ENCODE results near the gene DNM2. TPM values are rescaled to one million over a fixed set of nuclear protein-coding genes. Genes with fewer than 3 reads are reported as not detected.

Gene DNM2
- total and polyA plus RNA-seq, 9 of the 15 experiments (the other 6 are each of a cell fraction or from before 2014, with no cell fraction given): 2.2 to 161 (median 72.6) TPM

- TF ChIP-seq STAT6 (CRISPR knock-in tag; IDR thresholded peaks at IDR 0.05): peak; percentile 74; the same call in 1 of the 2 replicates
- TF ChIP-seq CHCHD3 (CRISPR knock-in tag; IDR thresholded peaks at IDR 0.05): 0 out of 2 replicates have a peak, but pooled peaks have one; percentile 3
- TF ChIP-seq KDM5B (IDR thresholded peaks at IDR 0.05; ENCODE audit: insufficient replicate concordance, low read depth, low read length): peak; percentile 40
- peak; percentile 79 for TF ChIP-seq ASH1L (IDR thresholded peaks at IDR 0.05; ENCODE audit: borderline replicate concordance, low read depth, partially characterized antibody)
- TF ChIP-seq MEIS2 (IDR thresholded peaks at IDR 0.05; ENCODE audit: partially characterized antibody): peak; percentile 26
- TF ChIP-seq SAP30 (IDR thresholded peaks at IDR 0.05; ENCODE audit: borderline replicate concordance, insufficient read depth, low read depth, low read length, poor library complexity, severe bottlenecking): no peak
- TF ChIP-seq SAFB (IDR thresholded peaks at IDR 0.05; ENCODE audit: borderline replicate concordance, low read depth, low read length): peak; percentile 62; the same call in 1 of the 2 replicates
- TF ChIP-seq ZNF780A (CRISPR knock-in tag; IDR thresholded peaks at IDR 0.05): no peak
- TF ChIP-seq RCOR1 (IDR thresholded peaks at IDR 0.05; ENCODE audit: borderline replicate concordance in 1 of 2, low read depth in 2 of 2, low read length in 2 of 2): peak; percentile 60 to 74; a peak in 1 of 4 replicates
- peak; percentile 83 for TF ChIP-seq KLF16 (IDR thresholded peaks at IDR 0.05)
- peak; percentile 94 for TF ChIP-seq ZNF766 (CRISPR knock-in tag; conservative IDR thresholded peaks at IDR 0.05)
- TF ChIP-seq E2F3 (CRISPR knock-in tag; IDR thresholded peaks at IDR 0.05): peak; percentile 98
- TF ChIP-seq GTF2B (IDR thresholded peaks at IDR 0.05; ENCODE audit: extremely low read depth, insufficient read length): no peak
- no peak for TF ChIP-seq TAL1 (IDR thresholded peaks at IDR 0.05)
- TF ChIP-seq ZC3H11A (IDR thresholded peaks at IDR 0.05; ENCODE audit: low read depth, low read length): no peak
- TF ChIP-seq ZNF175 (CRISPR knock-in tag; IDR thresholded peaks at IDR 0.05; ENCODE audit: low read depth): peak; percentile 98
- peak; percentile 95 for TF ChIP-seq HDAC8 (tag; IDR thresholded peaks at IDR 0.05)
- TF ChIP-seq ZBTB12 (CRISPR knock-in tag; IDR thresholded peaks at IDR 0.05): peak; percentile 73
- TF ChIP-seq PRPF4 (IDR thresholded peaks at IDR 0.05; ENCODE audit: insufficient read depth, low read depth, low read length, poor library complexity, severe bottlenecking): no peak
- 0 out of 2 replicates have a peak, but pooled peaks have one; percentile 63 for TF ChIP-seq CREB5 (CRISPR knock-in tag; IDR thresholded peaks at IDR 0.05)
- TF ChIP-seq KDM1A (IDR thresholded peaks at IDR 0.05): peak; percentile 59 to 78; a peak in 3 of 4 replicates
These were observed 118.8 kb downstream of the DNM2 start (continued) for GRCh38 chr19:10836479-10837330.
